ENCODE results near the gene ADCY4.

ADCY4 gene

DNA sequence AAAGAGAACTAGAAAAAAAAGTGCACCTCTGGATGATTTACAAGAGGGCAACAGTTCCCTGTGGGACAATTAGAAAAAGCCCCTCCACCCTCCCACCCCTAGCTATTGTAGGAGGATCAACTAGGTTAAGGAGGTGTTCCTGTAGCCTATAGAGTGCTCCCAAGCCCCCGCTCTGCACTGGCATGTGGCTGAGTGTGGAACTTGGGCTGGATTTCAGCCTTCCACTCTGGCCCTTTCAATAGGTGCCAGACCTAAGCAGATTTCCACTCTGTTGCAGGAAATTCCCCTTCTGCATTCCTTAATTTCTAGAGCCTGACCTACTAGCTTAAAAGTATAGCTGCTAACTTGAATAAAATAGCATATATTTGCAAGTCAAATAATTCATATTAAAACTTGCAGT lies 35.9 kb upstream of the ADCY4 start (continued):
- no peak for TF ChIP-seq OSR1 (CRISPR knock-in tag; IDR thresholded peaks at IDR 0.05)

DNA sequence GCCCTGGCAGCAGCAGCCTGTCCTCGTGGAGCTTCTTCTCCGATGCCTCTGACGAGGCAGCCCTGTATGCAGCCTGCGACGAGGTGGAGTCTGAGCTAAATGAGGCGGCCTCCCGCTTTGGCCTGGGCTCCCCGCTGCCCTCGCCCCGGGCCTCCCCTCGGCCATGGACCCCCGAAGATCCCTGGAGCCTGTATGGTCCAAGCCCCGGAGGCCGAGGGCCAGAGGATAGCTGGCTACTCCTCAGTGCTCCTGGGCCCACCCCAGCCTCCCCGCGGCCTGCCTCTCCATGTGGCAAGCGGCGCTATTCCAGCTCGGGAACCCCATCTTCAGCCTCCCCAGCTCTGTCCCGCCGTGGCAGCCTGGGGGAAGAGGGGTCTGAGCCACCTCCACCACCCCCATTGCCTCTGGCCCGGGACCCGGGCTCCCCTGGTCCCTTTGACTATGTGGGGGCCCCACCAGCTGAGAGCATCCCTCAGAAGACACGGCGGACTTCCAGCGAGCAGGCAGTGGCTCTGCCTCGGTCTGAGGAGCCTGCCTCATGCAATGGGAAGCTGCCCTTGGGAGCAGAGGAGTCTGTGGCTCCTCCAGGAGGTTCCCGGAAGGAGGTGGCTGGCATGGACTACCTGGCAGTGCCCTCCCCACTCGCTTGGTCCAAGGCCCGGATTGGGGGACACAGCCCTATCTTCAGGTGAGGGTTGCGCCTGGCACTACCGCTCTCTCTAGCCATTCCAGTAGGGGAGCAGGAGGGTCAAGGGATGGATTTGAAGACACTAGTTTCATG lies 35.2 kb upstream of the ADCY4 start:
- ATAC-seq = no peak
- TF ChIP-seq ESRRG (CRISPR knock-in tag; IDR thresholded peaks at IDR 0.05) (no peak), TCF4 (CRISPR knock-in tag; IDR thresholded peaks at IDR 0.05; ENCODE audit: borderline replicate concordance) (no peak), SNAI2 (CRISPR knock-in tag; IDR thresholded peaks at IDR 0.05) (no peak), OSR1 (CRISPR knock-in tag; IDR thresholded peaks at IDR 0.05) (no peak), ZNF70 (CRISPR knock-in tag; IDR thresholded peaks at IDR 0.05) (no peak), ARNTL (CRISPR knock-in tag; IDR thresholded peaks at IDR 0.05; ENCODE audit: borderline replicate concordance, low read depth) (no peak), ZC3H10 (CRISPR knock-in tag; IDR thresholded peaks at IDR 0.05) (no peak), BACH2 (CRISPR knock-in tag; IDR thresholded peaks at IDR 0.05; ENCODE audit: borderline replicate concordance) (no peak), ZFP30 (CRISPR knock-in tag; IDR thresholded peaks at IDR 0.05) (no peak), ZFP3 (CRISPR knock-in tag; IDR thresholded peaks at IDR 0.05) (no peak), TOX (CRISPR knock-in tag; IDR thresholded peaks at IDR 0.05; ENCODE audit: borderline replicate concordance) (no peak), ZNF565 (CRISPR knock-in tag; conservative IDR thresholded peaks at IDR 0.05; ENCODE audit: low read depth) (no peak), RARB (CRISPR knock-in tag; IDR thresholded peaks at IDR 0.05) (no peak)
- TF ChIP-seq, protein P1, sequence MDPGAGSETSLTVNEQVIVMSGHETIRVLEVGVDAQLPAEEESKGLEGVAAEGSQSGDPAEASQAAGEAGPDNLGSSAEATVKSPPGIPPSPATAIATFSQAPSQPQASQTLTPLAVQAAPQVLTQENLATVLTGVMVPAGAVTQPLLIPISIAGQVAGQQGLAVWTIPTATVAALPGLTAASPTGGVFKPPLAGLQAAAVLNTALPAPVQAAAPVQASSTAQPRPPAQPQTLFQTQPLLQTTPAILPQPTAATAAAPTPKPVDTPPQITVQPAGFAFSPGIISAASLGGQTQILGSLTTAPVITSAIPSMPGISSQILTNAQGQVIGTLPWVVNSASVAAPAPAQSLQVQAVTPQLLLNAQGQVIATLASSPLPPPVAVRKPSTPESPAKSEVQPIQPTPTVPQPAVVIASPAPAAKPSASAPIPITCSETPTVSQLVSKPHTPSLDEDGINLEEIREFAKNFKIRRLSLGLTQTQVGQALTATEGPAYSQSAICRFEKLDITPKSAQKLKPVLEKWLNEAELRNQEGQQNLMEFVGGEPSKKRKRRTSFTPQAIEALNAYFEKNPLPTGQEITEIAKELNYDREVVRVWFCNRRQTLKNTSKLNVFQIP (CRISPR knock-in tag; IDR thresholded peaks at IDR 0.05; ENCODE audit: borderline replicate concordance, low read depth) = no peak
- TF ChIP-seq, protein P2, sequence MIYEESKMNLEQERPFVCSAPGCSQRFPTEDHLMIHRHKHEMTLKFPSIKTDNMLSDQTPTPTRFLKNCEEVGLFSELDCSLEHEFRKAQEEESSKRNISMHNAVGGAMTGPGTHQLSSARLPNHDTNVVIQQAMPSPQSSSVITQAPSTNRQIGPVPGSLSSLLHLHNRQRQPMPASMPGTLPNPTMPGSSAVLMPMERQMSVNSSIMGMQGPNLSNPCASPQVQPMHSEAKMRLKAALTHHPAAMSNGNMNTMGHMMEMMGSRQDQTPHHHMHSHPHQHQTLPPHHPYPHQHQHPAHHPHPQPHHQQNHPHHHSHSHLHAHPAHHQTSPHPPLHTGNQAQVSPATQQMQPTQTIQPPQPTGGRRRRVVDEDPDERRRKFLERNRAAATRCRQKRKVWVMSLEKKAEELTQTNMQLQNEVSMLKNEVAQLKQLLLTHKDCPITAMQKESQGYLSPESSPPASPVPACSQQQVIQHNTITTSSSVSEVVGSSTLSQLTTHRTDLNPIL (CRISPR knock-in tag; IDR thresholded peaks at IDR 0.05; ENCODE audit: low read depth) = no peak
- TF ChIP-seq, protein P3, sequence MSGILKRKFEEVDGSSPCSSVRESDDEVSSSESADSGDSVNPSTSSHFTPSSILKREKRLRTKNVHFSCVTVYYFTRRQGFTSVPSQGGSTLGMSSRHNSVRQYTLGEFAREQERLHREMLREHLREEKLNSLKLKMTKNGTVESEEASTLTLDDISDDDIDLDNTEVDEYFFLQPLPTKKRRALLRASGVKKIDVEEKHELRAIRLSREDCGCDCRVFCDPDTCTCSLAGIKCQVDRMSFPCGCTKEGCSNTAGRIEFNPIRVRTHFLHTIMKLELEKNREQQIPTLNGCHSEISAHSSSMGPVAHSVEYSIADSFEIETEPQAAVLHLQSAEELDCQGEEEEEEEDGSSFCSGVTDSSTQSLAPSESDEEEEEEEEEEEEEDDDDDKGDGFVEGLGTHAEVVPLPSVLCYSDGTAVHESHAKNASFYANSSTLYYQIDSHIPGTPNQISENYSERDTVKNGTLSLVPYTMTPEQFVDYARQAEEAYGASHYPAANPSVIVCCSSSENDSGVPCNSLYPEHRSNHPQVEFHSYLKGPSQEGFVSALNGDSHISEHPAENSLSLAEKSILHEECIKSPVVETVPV (CRISPR knock-in tag; IDR thresholded peaks at IDR 0.05) = no peak

DNA sequence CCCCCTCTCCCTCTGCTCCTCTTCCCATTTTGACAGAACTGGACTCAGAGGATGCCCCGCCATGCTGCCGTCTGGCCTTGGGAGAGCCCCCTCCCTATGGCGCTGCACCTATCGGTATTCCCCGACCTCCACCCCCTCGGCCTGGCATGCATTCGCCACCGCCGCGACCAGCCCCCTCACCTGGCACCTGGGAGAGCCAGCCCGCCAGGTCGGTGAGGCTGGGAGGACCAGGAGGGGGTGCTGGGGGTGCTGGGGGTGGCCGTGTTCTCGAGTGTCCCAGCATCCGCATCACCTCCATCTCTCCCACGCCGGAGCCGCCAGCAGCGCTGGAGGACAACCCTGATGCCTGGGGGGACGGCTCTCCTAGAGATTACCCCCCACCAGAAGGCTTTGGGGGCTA lies 34.6 kb upstream of the ADCY4 start:
- ATAC-seq = no peak
- TF ChIP-seq CSDC2 (CRISPR knock-in tag; IDR thresholded peaks at IDR 0.05) = no peak
- no peak for TF ChIP-seq SNAI2 (CRISPR knock-in tag; IDR thresholded peaks at IDR 0.05)

DNA sequence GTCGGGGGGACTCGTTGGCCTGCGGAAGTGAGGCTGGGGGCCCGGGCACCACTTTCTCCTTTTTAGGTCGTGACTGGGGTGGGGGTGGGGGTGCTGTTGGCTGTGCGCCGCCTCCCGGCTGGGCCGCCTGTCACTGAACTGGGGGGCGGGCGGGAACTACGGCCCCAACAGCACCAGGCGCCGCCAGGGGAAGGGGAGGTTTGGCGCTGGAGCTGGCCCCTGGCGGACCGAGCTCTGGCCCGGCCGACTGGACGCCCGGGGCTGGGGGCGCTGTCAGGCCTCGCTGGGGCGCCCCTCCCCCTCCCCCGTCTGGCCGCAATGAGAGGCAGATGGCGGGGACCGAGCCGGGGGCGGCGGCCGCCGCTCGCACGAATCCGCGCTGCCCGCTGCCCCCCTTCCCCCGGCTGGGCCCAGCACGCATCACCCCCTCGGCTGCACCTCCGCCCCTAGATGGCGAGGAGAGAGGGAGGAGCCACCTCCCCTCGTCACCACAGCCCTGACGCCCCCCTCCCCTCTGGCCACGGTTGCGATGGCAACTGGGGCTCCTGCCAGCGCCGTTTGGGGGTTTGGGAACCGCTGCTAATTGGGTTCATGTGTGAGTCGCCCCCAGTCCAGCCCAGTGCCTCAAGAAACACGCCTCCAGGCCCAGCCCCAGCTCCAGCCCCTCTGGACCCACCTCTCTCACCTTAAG lies 33.8 kb upstream of the ADCY4 start:
- peak; percentile 0; the same call in 1 of the 3 replicates for ATAC-seq
- TF ChIP-seq, protein P1 (CRISPR knock-in tag; IDR thresholded peaks at IDR 0.05; ENCODE audit: borderline replicate concordance, low read depth) = no peak
- TF ChIP-seq ZNF8 (CRISPR knock-in tag; IDR thresholded peaks at IDR 0.05) = no peak
- TF ChIP-seq, protein P4, sequence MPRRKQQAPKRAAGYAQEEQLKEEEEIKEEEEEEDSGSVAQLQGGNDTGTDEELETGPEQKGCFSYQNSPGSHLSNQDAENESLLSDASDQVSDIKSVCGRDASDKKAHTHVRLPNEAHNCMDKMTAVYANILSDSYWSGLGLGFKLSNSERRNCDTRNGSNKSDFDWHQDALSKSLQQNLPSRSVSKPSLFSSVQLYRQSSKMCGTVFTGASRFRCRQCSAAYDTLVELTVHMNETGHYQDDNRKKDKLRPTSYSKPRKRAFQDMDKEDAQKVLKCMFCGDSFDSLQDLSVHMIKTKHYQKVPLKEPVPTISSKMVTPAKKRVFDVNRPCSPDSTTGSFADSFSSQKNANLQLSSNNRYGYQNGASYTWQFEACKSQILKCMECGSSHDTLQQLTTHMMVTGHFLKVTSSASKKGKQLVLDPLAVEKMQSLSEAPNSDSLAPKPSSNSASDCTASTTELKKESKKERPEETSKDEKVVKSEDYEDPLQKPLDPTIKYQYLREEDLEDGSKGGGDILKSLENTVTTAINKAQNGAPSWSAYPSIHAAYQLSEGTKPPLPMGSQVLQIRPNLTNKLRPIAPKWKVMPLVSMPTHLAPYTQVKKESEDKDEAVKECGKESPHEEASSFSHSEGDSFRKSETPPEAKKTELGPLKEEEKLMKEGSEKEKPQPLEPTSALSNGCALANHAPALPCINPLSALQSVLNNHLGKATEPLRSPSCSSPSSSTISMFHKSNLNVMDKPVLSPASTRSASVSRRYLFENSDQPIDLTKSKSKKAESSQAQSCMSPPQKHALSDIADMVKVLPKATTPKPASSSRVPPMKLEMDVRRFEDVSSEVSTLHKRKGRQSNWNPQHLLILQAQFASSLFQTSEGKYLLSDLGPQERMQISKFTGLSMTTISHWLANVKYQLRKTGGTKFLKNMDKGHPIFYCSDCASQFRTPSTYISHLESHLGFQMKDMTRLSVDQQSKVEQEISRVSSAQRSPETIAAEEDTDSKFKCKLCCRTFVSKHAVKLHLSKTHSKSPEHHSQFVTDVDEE (CRISPR knock-in tag; IDR thresholded peaks at IDR 0.05) = no peak
- TF ChIP-seq CSDC2 (CRISPR knock-in tag; IDR thresholded peaks at IDR 0.05) = no peak
- no peak for TF ChIP-seq TOX (CRISPR knock-in tag; IDR thresholded peaks at IDR 0.05; ENCODE audit: borderline replicate concordance)
- TF ChIP-seq TCF4 (CRISPR knock-in tag; IDR thresholded peaks at IDR 0.05; ENCODE audit: borderline replicate concordance) = no peak
- TF ChIP-seq ZC3H10 (CRISPR knock-in tag; IDR thresholded peaks at IDR 0.05) = no peak
- TF ChIP-seq, protein P5, sequence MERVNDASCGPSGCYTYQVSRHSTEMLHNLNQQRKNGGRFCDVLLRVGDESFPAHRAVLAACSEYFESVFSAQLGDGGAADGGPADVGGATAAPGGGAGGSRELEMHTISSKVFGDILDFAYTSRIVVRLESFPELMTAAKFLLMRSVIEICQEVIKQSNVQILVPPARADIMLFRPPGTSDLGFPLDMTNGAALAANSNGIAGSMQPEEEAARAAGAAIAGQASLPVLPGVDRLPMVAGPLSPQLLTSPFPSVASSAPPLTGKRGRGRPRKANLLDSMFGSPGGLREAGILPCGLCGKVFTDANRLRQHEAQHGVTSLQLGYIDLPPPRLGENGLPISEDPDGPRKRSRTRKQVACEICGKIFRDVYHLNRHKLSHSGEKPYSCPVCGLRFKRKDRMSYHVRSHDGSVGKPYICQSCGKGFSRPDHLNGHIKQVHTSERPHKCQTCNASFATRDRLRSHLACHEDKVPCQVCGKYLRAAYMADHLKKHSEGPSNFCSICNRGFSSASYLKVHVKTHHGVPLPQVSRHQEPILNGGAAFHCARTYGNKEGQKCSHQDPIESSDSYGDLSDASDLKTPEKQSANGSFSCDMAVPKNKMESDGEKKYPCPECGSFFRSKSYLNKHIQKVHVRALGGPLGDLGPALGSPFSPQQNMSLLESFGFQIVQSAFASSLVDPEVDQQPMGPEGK (CRISPR knock-in tag; IDR thresholded peaks at IDR 0.05; ENCODE audit: borderline replicate concordance) = no peak
- no peak for TF ChIP-seq ZNF565 (CRISPR knock-in tag; conservative IDR thresholded peaks at IDR 0.05; ENCODE audit: low read depth)
- TF ChIP-seq GLIS3 (CRISPR knock-in tag; IDR thresholded peaks at IDR 0.05) = no peak
- no peak for TF ChIP-seq ESRRG (CRISPR knock-in tag; IDR thresholded peaks at IDR 0.05)
- TF ChIP-seq ZFP3 (CRISPR knock-in tag; IDR thresholded peaks at IDR 0.05) = no peak
- TF ChIP-seq, protein P3 (CRISPR knock-in tag; IDR thresholded peaks at IDR 0.05) = no peak
- no peak for TF ChIP-seq RARB (CRISPR knock-in tag; IDR thresholded peaks at IDR 0.05)
- TF ChIP-seq ISL1 (CRISPR knock-in tag; IDR thresholded peaks at IDR 0.05) = no peak

Measured in SK-N-SH treated with all-trans-retinoic acid at 6 μM for 48 hours (cell line).